IMR-90 (cell line): ENCODE data around the gene RPS26. TPM values are rescaled to one million over a fixed set of nuclear protein-coding genes. Genes with fewer than 3 reads are reported as not detected.
A peak's percentile ranks its signal among the peaks of the same experiment; 100 is the strongest.

Source experiments
- ATAC-seq: fragments of 200-7000 bp; cut with Tn5 transposase; 2 replicates; pipeline ENCODE4 v1.9.1; 2020; ENCODE audit warnings: low read depth, mild to moderate bottlenecking, moderate library complexity
- BruUV-seq: library from RNA; stranded (reverse); fragments of 400-500 nt; replicated peaks from 2 replicates; lab custom pipeline; 2021; lab: Mats Ljungman, UMichigan
- CTCF ChIA-PET: fragments of 300-600 bp; formaldehyde crosslinking; extraction: SDS; loops from one replicate; lab custom pipeline; 2021; ENCODE audit warnings: antibody characterized with exemption; lab: Yijun Ruan, JAX
- POLR2A ChIA-PET: fragments of 300-600 bp; sonication (Branson Sonifier 250); formaldehyde crosslinking; loops from one replicate; lab custom pipeline; 2022; ENCODE audit warnings: antibody characterized with exemption; ENCODE audit not compliant: unreplicated experiment; lab: Charles Lee
- DNase-seq: peaks from one replicate; pipeline ENCODE4 v3.0.0; 2013
- H2AFZ ChIP-seq: replicated peaks from 2 replicates; pipeline ENCODE3; 2013; ENCODE audit warnings: low read length, mild to moderate bottlenecking; ENCODE audit not compliant: poor library complexity
- H2AK5ac ChIP-seq: 2 replicates; pipeline ENCODE4 v1.6.1; 2013; ENCODE audit warnings: low read depth, low read length, inconsistent platforms
- H2AK9ac ChIP-seq: replicated peaks from 2 replicates; pipeline ENCODE3; 2013; ENCODE audit warnings: mild to moderate bottlenecking, low read depth, low read length, moderate library complexity; ENCODE audit not compliant: poor library complexity
- H2BK120ac ChIP-seq: 2 replicates; pipeline ENCODE4 v1.6.1; 2013; ENCODE audit warnings: low read depth, low read length, inconsistent platforms
- H2BK15ac ChIP-seq: 3 replicates; pipeline ENCODE4 v1.6.1; 2013; ENCODE audit warnings: low read depth, low read length, inconsistent platforms
- H2BK20ac ChIP-seq: 2 replicates; pipeline ENCODE4 v1.6.1; 2013; ENCODE audit warnings: low read depth, mild to moderate bottlenecking, inconsistent platforms, low read length, moderate library complexity
- H2BK5ac ChIP-seq: 2 replicates; pipeline ENCODE4 v1.6.1; 2013; ENCODE audit warnings: mild to moderate bottlenecking, low read depth, low read length, inconsistent platforms; ENCODE audit not compliant: poor library complexity, severe bottlenecking
- H3K14ac ChIP-seq: replicated peaks from 2 replicates; pipeline ENCODE4 v1.6.1; 2013; ENCODE audit warnings: low read depth, low read length, inconsistent platforms
- H3K18ac ChIP-seq: 2 replicates; pipeline ENCODE4 v1.6.1; 2013; ENCODE audit warnings: low read depth, low read length, control low read depth
- H3K23ac ChIP-seq: 2 replicates; pipeline ENCODE4 v1.6.1; 2013; ENCODE audit warnings: low read depth, low read length, inconsistent platforms
- H3K27ac ChIP-seq: 2 replicates; pipeline ENCODE4 v1.5.1; 2013; ENCODE audit warnings: mild to moderate bottlenecking, control low read depth, low read length; ENCODE audit not compliant: insufficient read depth
- H3K27me3 ChIP-seq: 2 replicates; pipeline ENCODE4 v1.6.1; 2013; ENCODE audit warnings: low read length; ENCODE audit not compliant: control insufficient read depth, insufficient read depth
- H3K36me3 ChIP-seq: 2 replicates; pipeline ENCODE4 v1.6.1; 2013; ENCODE audit warnings: low read length, mixed read lengths; ENCODE audit not compliant: control insufficient read depth, insufficient read depth
- H3K4ac ChIP-seq: 2 replicates; pipeline ENCODE4 v1.6.1; 2013; ENCODE audit warnings: low read depth, low read length, inconsistent platforms
- H3K4me1 ChIP-seq: 2 replicates; pipeline ENCODE4 v1.6.1; 2013; ENCODE audit warnings: low read length, mixed read lengths; ENCODE audit not compliant: control insufficient read depth, insufficient read depth
- H3K4me2 ChIP-seq: 2 replicates; pipeline ENCODE4 v1.6.1; 2013; ENCODE audit warnings: low read depth, mild to moderate bottlenecking, control low read depth, low read length, moderate library complexity
- H3K4me3 ChIP-seq: 2 replicates; pipeline ENCODE4 v1.5.1; 2013; ENCODE audit warnings: low read depth, mild to moderate bottlenecking, control low read depth, low read length, moderate library complexity; ENCODE audit not compliant: insufficient read depth
- H3K56ac ChIP-seq: 2 replicates; pipeline ENCODE4 v1.6.1; 2013; ENCODE audit warnings: low read length, inconsistent platforms; ENCODE audit not compliant: insufficient read depth; ENCODE audit errors: extremely low read depth
- H3K79me1 ChIP-seq, 2 experiments: 2 replicates each; pipeline ENCODE4 v1.6.1; 2013; ENCODE audit warnings: low read length in 2 of 2, inconsistent platforms in 1 of 2, low read depth in 1 of 2
- H3K9ac ChIP-seq: 2 replicates; pipeline ENCODE4 v1.6.1; 2013; ENCODE audit warnings: low read depth, low read length, control low read depth
- H3K9me1 ChIP-seq: 2 replicates; pipeline ENCODE4 v1.6.1; 2013; ENCODE audit warnings: low read length, inconsistent platforms; ENCODE audit not compliant: insufficient read depth
- H3K9me3 ChIP-seq: 2 replicates; pipeline ENCODE4 v1.6.1; 2013; ENCODE audit warnings: low read length; ENCODE audit not compliant: control insufficient read depth, insufficient read depth
- H4K20me1 ChIP-seq: 2 replicates; pipeline ENCODE4 v1.6.1; 2013; ENCODE audit warnings: low read length, inconsistent platforms; ENCODE audit not compliant: insufficient read depth
- H4K5ac ChIP-seq: 2 replicates; pipeline ENCODE4 v1.6.1; 2013; ENCODE audit warnings: mild to moderate bottlenecking, low read depth, low read length, control low read depth
- H4K8ac ChIP-seq, 2 experiments: 2 replicates each; pipeline ENCODE4 v1.6.1; 2013; ENCODE audit warnings: low read depth in 2 of 2, low read length in 2 of 2, control low read depth in 1 of 2, inconsistent platforms in 1 of 2
- H4K91ac ChIP-seq: 2 replicates; pipeline ENCODE4 v1.6.1; 2013; ENCODE audit warnings: low read depth, low read length, inconsistent platforms; ENCODE audit not compliant: insufficient read depth
- BHLHE40 ChIP-seq: fragments of 150-350 bp; IDR thresholded peaks from 2 replicates; pipeline ENCODE4 v1.6.1; 2016; ENCODE audit warnings: mild to moderate bottlenecking, low read depth, low read length
- CTCF ChIP-seq: conservative IDR thresholded peaks from 2 replicates; pipeline ENCODE4 v1.5.1; 2012; ENCODE audit warnings: mild to moderate bottlenecking, low read depth, low read length, improper control_type of control experiment
- ELK1 ChIP-seq: fragments of 150-350 bp; IDR thresholded peaks from 2 replicates; pipeline ENCODE4 v1.6.1; 2016; ENCODE audit warnings: low read depth, mild to moderate bottlenecking, low read length, moderate library complexity, borderline replicate concordance
- FOS ChIP-seq: fragments of 150-350 bp; IDR thresholded peaks from 2 replicates; pipeline ENCODE4 v1.6.1; 2016; ENCODE audit warnings: low read depth, low read length
- MAFK ChIP-seq: IDR thresholded peaks from 2 replicates; pipeline ENCODE4 v1.6.1; 2012; ENCODE audit warnings: low read depth, low read length, improper control_type of control experiment
- MAZ ChIP-seq: IDR thresholded peaks from 2 replicates; pipeline ENCODE4 v1.6.1; 2012; ENCODE audit warnings: low read depth, mild to moderate bottlenecking, low read length, improper control_type of control experiment, moderate library complexity, borderline replicate concordance
- MXI1 ChIP-seq: IDR thresholded peaks from 2 replicates; pipeline ENCODE4 v1.6.1; 2012; ENCODE audit warnings: low read depth, mild to moderate bottlenecking, low read length, moderate library complexity, borderline replicate concordance
- POLR2A ChIP-seq: IDR thresholded peaks from 2 replicates; pipeline ENCODE4 v1.6.1; 2012; ENCODE audit warnings: mild to moderate bottlenecking, low read depth, low read length
- RCOR1 ChIP-seq: IDR thresholded peaks from 2 replicates; pipeline ENCODE4 v1.6.1; 2012; ENCODE audit warnings: mild to moderate bottlenecking, low read length, improper control_type of control experiment; ENCODE audit not compliant: insufficient replicate concordance
- RFX5 ChIP-seq: IDR thresholded peaks from 2 replicates; pipeline ENCODE4 v1.8.0; 2012; ENCODE audit warnings: low read depth, mild to moderate bottlenecking, low read length, moderate library complexity
- SMC3 ChIP-seq: fragments of 150-350 bp; IDR thresholded peaks from 2 replicates; pipeline ENCODE4 v1.6.1; 2016; ENCODE audit warnings: low read depth, mild to moderate bottlenecking, antibody characterized with exemption, low read length, moderate library complexity
- USF2 ChIP-seq: fragments of 150-350 bp; IDR thresholded peaks from 2 replicates; pipeline ENCODE4 v1.6.1; 2017; ENCODE audit warnings: mild to moderate bottlenecking, antibody characterized with exemption, low read length, low read depth
- WGBS, 2 experiments: methylation state at CpG; one replicate each; pipeline versions ENCODE4 v1.1.5 to v1.1.7; 2013; ENCODE audit warnings: missing lambda C conversion rate in 2 of 2; ENCODE audit not compliant: insufficient read length in 1 of 2; ENCODE audit errors: extremely low coverage in 2 of 2; 5-methylcytosine and 5-hydroxymethylcytosine counted together
- dilution Hi-C: fragments of 300-500 bp; cut with HindIII; formaldehyde crosslinking; loops from one replicate; pipeline ENCODE4 v1.14.3; 2018; ENCODE audit warnings: low sequenced_read_pairs; ENCODE audit not compliant: unreplicated experiment
- in situ Hi-C: fragments of 300-500 bp; cut with MboI; formaldehyde crosslinking; loops from 3 replicates; pipeline ENCODE4 v1.14.3; 2019; ENCODE audit warnings: low sequenced_read_pairs, inconsistent platforms, mixed read lengths
- intact Hi-C: fragments of 100-400 bp; cut with micrococcal nuclease; formaldehyde crosslinking; loops from 2 replicates; pipeline ENCODE4 v1.10.0; 2022
- polyA plus RNA-seq, 3 experiments: library from polyadenylated mRNA; depleted of rRNA; stranded (reverse); fragments of >200 nt; gene quantifications; 2 replicates each; pipeline ENCODE4 v1.2.3, GENCODE V29; 2012; ENCODE audit warnings: low replicate concordance in 1 of 3
- total RNA-seq: library from RNA; depleted of rRNA; stranded (reverse); fragments of >200 nt; gene quantifications from 2 replicates; pipeline ENCODE4 v1.2.3, GENCODE V29; 2012

RPS26 gene
- total and polyA plus RNA-seq, 2 of the 4 experiments (the other 2 are of a cell fraction), result 307 to 1,824 TPM

GRCh38 chr12:56007564-56008559 lies 33.9 kb upstream of the RPS26 start:
- H3K4me2 ChIP-seq, result peak overlapping the region; percentile 92
- peak overlapping the region; percentile 67 for H2BK5ac ChIP-seq
- no peak for TF ChIP-seq FOS
- no peak for TF ChIP-seq RFX5
- no peak for TF ChIP-seq SMC3
- no peak for TF ChIP-seq ELK1
- no peak for TF ChIP-seq CTCF
- TF ChIP-seq MXI1, result no peak
- TF ChIP-seq BHLHE40, result no peak
- TF ChIP-seq MAFK, result no peak
- no peak for TF ChIP-seq RCOR1
- no peak for TF ChIP-seq MAZ
- no peak for TF ChIP-seq USF2
- no peak for TF ChIP-seq POLR2A
- DNase-seq (no peak), ATAC-seq (peak; percentile 88)
- ChIA-PET POLR2A (no interaction called here), CTCF (no interaction called here)
- peak overlapping the region; percentile 15; the same call in 1 of the 2 replicates for H2AK5ac ChIP-seq
- H3K18ac ChIP-seq, result peak overlapping the region; percentile 42; the same call in 1 of the 2 replicates
- dilution Hi-C loops, result no loop called here
- intact Hi-C loops, result no loop called here
- H2BK15ac ChIP-seq, result no peak overlapping the region
- peak overlapping the region; percentile 48; the same call in 1 of the 2 replicates for H4K91ac ChIP-seq
- peak overlapping the region; percentile 45 for H3K14ac ChIP-seq
- peak overlapping the region; percentile 81 for H4K5ac ChIP-seq
- peaks cover 14% of the 10 kb centered on the region for H3K36me3 ChIP-seq
- peaks cover 13% of the 10 kb centered on the region for H3K9me1 ChIP-seq
- no peaks in the 10 kb centered on the region for H3K4me1 ChIP-seq
- H3K9me3 ChIP-seq, result no peaks in the 10 kb centered on the region
- peak overlapping the region; percentile 31 for H3K27ac ChIP-seq
- no peaks in the 10 kb centered on the region for H4K20me1 ChIP-seq
- H2BK20ac ChIP-seq, result no peak overlapping the region; the same call in 1 of the 2 replicates
- peak overlapping the region; percentile 82 for H2AK9ac ChIP-seq
- H3K27me3 ChIP-seq, result no peaks in the 10 kb centered on the region
- H2AFZ ChIP-seq, result peak overlapping the region; percentile 93
- BruUV-seq, result no TSS peak
- peaks cover 3 to 12% of the 10 kb centered on the region in 2 experiments; a peak in 3 of 4 replicates for H3K79me1 ChIP-seq
- peak overlapping the region; percentile 89 to 91 for H4K8ac ChIP-seq
- H3K23ac ChIP-seq, result peak overlapping the region; percentile 77
- in situ Hi-C loops, result no loop called here
- peak overlapping the region; percentile 1 for H3K56ac ChIP-seq
- peak overlapping the region; percentile 35 for H3K4ac ChIP-seq
- WGBS, 2 experiments, result 0% methylated on average over 10 of the region's 44 CpGs; no CpG with 5 or more reads in 1 of the 2 experiments
- peak overlapping the region; percentile 74 for H3K9ac ChIP-seq
- H2BK120ac ChIP-seq, result no peak overlapping the region
- peak overlapping the region; percentile 68 for H3K4me3 ChIP-seq
